ENCODE results near the gene SPRYD3. TPM values are rescaled to one million over a fixed set of nuclear protein-coding genes. Genes with fewer than 3 reads are reported as not detected.
"Not testable (repeated sequence)": the region's sequence is repeated elsewhere in the genome, so short reads cannot be mapped to it uniquely, and the experiment has no call there.

SPRYD3 gene
- total RNA-seq, 4 donors from 2014 or later: 10.1 to 27.0 (median 21.9) TPM

- no peak overlapping the region for H3K27ac ChIP-seq
- H3K4me1 ChIP-seq: no peaks in the 10 kb centered on the region
- intact Hi-C loops (cut with DNase I; ENCODE audit: low total_unique reads): no loop called here
- H3K36me3 ChIP-seq: no peaks in the 10 kb centered on the region
- H3K9me3 ChIP-seq: no peaks in the 10 kb centered on the region
- no peak overlapping the region for H3K4me3 ChIP-seq
- H3K27me3 ChIP-seq: no peaks in the 10 kb centered on the region
- DNase-seq: no peak
- in situ Hi-C loops (cut with MboI; ENCODE audit: low pct_ligation_motif_present in 1 of 4, low pct_unique_long_range_greater_than_20kb in 1 of 4, low sequenced_read_pairs in 3 of 4): no loop called here
- whole genome bisulfite sequencing, 2 donors (ENCODE audit: low coverage in 1 of 2): 92% methylated on average over 8 of the region's 8 CpGs; no CpG with 5 or more reads in 1 of the 2 donors
- TF ChIP-seq CTCF (IDR thresholded peaks at IDR 0.05): no peak
- TF ChIP-seq POLR2AphosphoS5 (IDR thresholded peaks at IDR 0.05): no peak
- no peak for TF ChIP-seq POLR2A (IDR thresholded peaks at IDR 0.05)
- no peak for TF ChIP-seq EP300 (IDR thresholded peaks at IDR 0.05; ENCODE audit: low read depth)
Measured at GRCh38 chr12:53115891-53116648, 36.9 kb upstream of the SPRYD3 start.

- WGBS, 2 donors (ENCODE audit: low coverage in 1 of 2): 87% methylated on average over 33 of the region's 33 CpGs; no CpG with 5 or more reads in 1 of the 2 donors
- Histone ChIP-seq H3K4me1 (no peaks in the 10 kb centered on the region), H3K4me3 (no peak overlapping the region), H3K9me3 (no peaks in the 10 kb centered on the region), H3K27me3 (no peaks in the 10 kb centered on the region), H3K27ac (no peak overlapping the region), H3K36me3 (no peaks in the 10 kb centered on the region)
- TF ChIP-seq POLR2A (IDR thresholded peaks at IDR 0.05) (no peak), EP300 (IDR thresholded peaks at IDR 0.05; ENCODE audit: low read depth) (no peak), POLR2AphosphoS5 (IDR thresholded peaks at IDR 0.05) (no peak), CTCF (IDR thresholded peaks at IDR 0.05) (no peak)
- in situ Hi-C loops (cut with MboI; ENCODE audit: low pct_ligation_motif_present in 1 of 4, low pct_unique_long_range_greater_than_20kb in 1 of 4, low sequenced_read_pairs in 3 of 4) (no loop called here), intact Hi-C loops (cut with DNase I; ENCODE audit: low total_unique reads) (no loop called here)
- DNase-seq: no peak
Measured at GRCh38 chr12:53115112-53115890, 36.1 kb upstream of the SPRYD3 start.

GRCh38 chr12:53113951-53114350 is 34.8 kb upstream of the SPRYD3 start:
- in situ Hi-C loops (cut with MboI; ENCODE audit: low pct_ligation_motif_present in 1 of 4, low pct_unique_long_range_greater_than_20kb in 1 of 4, low sequenced_read_pairs in 3 of 4): no loop called here
- TF ChIP-seq CTCF (IDR thresholded peaks at IDR 0.05) (no peak), POLR2A (IDR thresholded peaks at IDR 0.05) (no peak), EP300 (IDR thresholded peaks at IDR 0.05; ENCODE audit: low read depth) (no peak), POLR2AphosphoS5 (IDR thresholded peaks at IDR 0.05) (no peak)
- H3K4me1 ChIP-seq: no peaks in the 10 kb centered on the region
- H3K27me3 ChIP-seq: no peaks in the 10 kb centered on the region
- intact Hi-C loops (cut with DNase I; ENCODE audit: low total_unique reads): no loop called here
- DNase-seq: no peak
- no peaks in the 10 kb centered on the region for H3K36me3 ChIP-seq
- H3K27ac ChIP-seq: no peak overlapping the region
- no peaks in the 10 kb centered on the region for H3K9me3 ChIP-seq
- H3K4me3 ChIP-seq: no peak overlapping the region

GRCh38 chr12:53113136-53113705 is 34.0 kb upstream of the SPRYD3 start:
- no peak for TF ChIP-seq CTCF (IDR thresholded peaks at IDR 0.05)
- no peak for TF ChIP-seq POLR2A (IDR thresholded peaks at IDR 0.05)
- no peak for TF ChIP-seq POLR2AphosphoS5 (IDR thresholded peaks at IDR 0.05)
- no peak for TF ChIP-seq EP300 (IDR thresholded peaks at IDR 0.05; ENCODE audit: low read depth)
- H3K27ac ChIP-seq: no peak overlapping the region
- DNase-seq: no peak
- intact Hi-C loops (cut with DNase I; ENCODE audit: low total_unique reads) (no loop called here), in situ Hi-C loops (cut with MboI; ENCODE audit: low pct_ligation_motif_present in 1 of 4, low pct_unique_long_range_greater_than_20kb in 1 of 4, low sequenced_read_pairs in 3 of 4) (no loop called here)
- no peaks in the 10 kb centered on the region for H3K4me1 ChIP-seq
- no peaks in the 10 kb centered on the region for H3K36me3 ChIP-seq
- H3K27me3 ChIP-seq: no peaks in the 10 kb centered on the region
- H3K9me3 ChIP-seq: no peaks in the 10 kb centered on the region
- WGBS, 2 donors (ENCODE audit: low coverage in 1 of 2): 40 to 76% methylated on average over 1 to 12 of the region's 12 CpGs
- no peak overlapping the region for H3K4me3 ChIP-seq

- H3K9me3 ChIP-seq; H3K4me3 ChIP-seq; H3K4me1 ChIP-seq; in situ Hi-C loops (cut with MboI; ENCODE audit: low pct_ligation_motif_present in 1 of 4, low pct_unique_long_range_greater_than_20kb in 1 of 4, low sequenced_read_pairs in 3 of 4); H3K27me3 ChIP-seq; intact Hi-C loops (cut with DNase I; ENCODE audit: low total_unique reads); H3K36me3 ChIP-seq; H3K27ac ChIP-seq; DNase-seq: not testable (repeated sequence)
- 87 to 91% methylated on average over 5 to 7 of the region's 7 CpGs for WGBS, 2 donors (ENCODE audit: low coverage in 1 of 2)
Measured at GRCh38 chr12:53112431-53112830, 33.2 kb upstream of the SPRYD3 start.

Data from transverse colon (tissue), 4 donors.